ENCODE data around the gene FRMD4A.

Gene FRMD4A

GRCh38 chr10:14102056-14102455 is 228.7 kb downstream of the FRMD4A start:
- peak; percentile 14 for DNase-seq (ENCODE audit: low read depth)
- no peak for TF ChIP-seq CTCF (conservative IDR thresholded peaks at IDR 0.05; ENCODE audit: control insufficient read depth, insufficient read depth, low read depth, low read length)
- H3K4me3 ChIP-seq (ENCODE audit: control insufficient read depth, low read depth, low read length), result no peak overlapping the region

- H3K4me3 ChIP-seq (ENCODE audit: control insufficient read depth, low read depth, low read length), result no peak overlapping the region
- no peak for TF ChIP-seq CTCF (conservative IDR thresholded peaks at IDR 0.05; ENCODE audit: control insufficient read depth, insufficient read depth, low read depth, low read length)
- no peak for DNase-seq (ENCODE audit: low read depth)
Measured at GRCh38 chr10:14099885-14100284, 230.8 kb downstream of the FRMD4A start.

- DNase-seq (ENCODE audit: low read depth), result peak; percentile 58
- peak; percentile 71 for TF ChIP-seq CTCF (conservative IDR thresholded peaks at IDR 0.05; ENCODE audit: control insufficient read depth, insufficient read depth, low read depth, low read length)
Measured at GRCh38 chr10:14093730-14094484, 236.8 kb downstream of the FRMD4A start.

GRCh38 chr10:14092799-14093198 is 237.9 kb downstream of the FRMD4A start:
- DNase-seq (ENCODE audit: low read depth), result no peak
- H3K4me3 ChIP-seq (ENCODE audit: control insufficient read depth, low read depth, low read length), result no peak overlapping the region
- TF ChIP-seq CTCF (conservative IDR thresholded peaks at IDR 0.05; ENCODE audit: control insufficient read depth, insufficient read depth, low read depth, low read length), result no peak

More at GRCh38 chr10:14093730-14094484, 236.8 kb downstream of the FRMD4A start:
- H3K4me3 ChIP-seq (ENCODE audit: control insufficient read depth, low read depth, low read length), result no peak overlapping the region

GRCh38 chr10:14089556-14090292 is 241.0 kb downstream of the FRMD4A start:
- no peak for TF ChIP-seq CTCF (conservative IDR thresholded peaks at IDR 0.05; ENCODE audit: control insufficient read depth, insufficient read depth, low read depth, low read length)
- no peak overlapping the region for H3K4me3 ChIP-seq (ENCODE audit: control insufficient read depth, low read depth, low read length)
- no peak for DNase-seq (ENCODE audit: low read depth)

- no peak for TF ChIP-seq CTCF (conservative IDR thresholded peaks at IDR 0.05; ENCODE audit: control insufficient read depth, insufficient read depth, low read depth, low read length)
- no peak overlapping the region for H3K4me3 ChIP-seq (ENCODE audit: control insufficient read depth, low read depth, low read length)
- no peak for DNase-seq (ENCODE audit: low read depth)
Measured at GRCh38 chr10:14087566-14087965, 243.2 kb downstream of the FRMD4A start.
